Kidney (tissue), 14 donors: Measurements from ENCODE around the gene CRYBG1. TPM values are rescaled to one million over a fixed set of nuclear protein-coding genes. Genes with fewer than 3 reads are reported as not detected.

ENCODE experiments used
- DNase-seq, 5 donors: peaks; one replicate each; pipeline ENCODE4 v3.0.0-alpha.2; 2013 to 2020
- FAIRE-seq: peaks from 2 replicates; lab custom pipeline; 2012; peaks lifted over from hg19 to GRCh38; lab: Jason Lieb, UNC
- H3K27ac ChIP-seq, 2 donors: one replicate each; pipeline ENCODE4 v1.7.0; 2013; ENCODE audit warnings: low read depth in 2 of 2, low read length in 2 of 2, inconsistent platforms in 1 of 2
- H3K27me3 ChIP-seq: one replicate; pipeline ENCODE4 v1.7.1; 2013; ENCODE audit warnings: low read length, inconsistent platforms; ENCODE audit not compliant: control insufficient read depth, insufficient read depth
- H3K36me3 ChIP-seq, 3 donors: one replicate each; pipeline versions ENCODE4 v1.7.0 to v1.7.1; 2013; ENCODE audit warnings: low read length in 3 of 3, control low read depth in 1 of 3, inconsistent platforms in 1 of 3; ENCODE audit not compliant: insufficient read depth in 3 of 3, control insufficient read depth in 2 of 3
- H3K4me1 ChIP-seq, 3 donors: one replicate each; pipeline versions ENCODE4 v1.7.0 to v1.7.1; 2013; ENCODE audit warnings: low read length in 3 of 3, inconsistent platforms in 1 of 3, low read depth in 1 of 3; ENCODE audit not compliant: control insufficient read depth in 2 of 3, insufficient read depth in 2 of 3
- H3K4me3 ChIP-seq, 3 donors: one replicate each; pipeline versions ENCODE4 v1.7.0 to v1.8.1; 2013; ENCODE audit warnings: low read length in 3 of 3, control low read depth in 1 of 3, inconsistent platforms in 1 of 3
- H3K9ac ChIP-seq, 3 donors: one replicate each; pipeline versions ENCODE4 v1.7.0 to v1.7.1; 2013; ENCODE audit warnings: low read length in 3 of 3, control low read depth in 1 of 3, inconsistent platforms in 1 of 3
- H3K9me3 ChIP-seq, 3 donors: one replicate each; pipeline versions ENCODE4 v1.7.0 to v1.7.1; 2013; ENCODE audit warnings: low read length in 3 of 3, control low read depth in 1 of 3, inconsistent platforms in 1 of 3; ENCODE audit not compliant: control insufficient read depth in 2 of 3, insufficient read depth in 1 of 3
- intact Hi-C: fragments of 100-400 bp; cut with DNase I; formaldehyde crosslinking; loops from one replicate; pipeline ENCODE4 v1.11.1; 2022
- polyA plus RNA-seq: library from polyadenylated mRNA; stranded (reverse); fragments of 350-450 nt; fragmentation: Illumina TruSeq; extraction: RNeasy Lipid Tissue Mini Kit (QIAGEN cat#74804); gene quantifications from one replicate; pipeline ENCODE4 v1.2.3, GENCODE V29; 2014; ENCODE audit warnings: low read depth, low replicate concordance; ENCODE audit not compliant: insufficient read depth
- total RNA-seq: library from RNA; stranded (reverse); fragmentation: NEBNext Ultra II Directional; extraction: Animal tissue kit (Norgen Biotek cat#: 25700); gene quantifications from one replicate; pipeline ENCODE4 v1.2.1, GENCODE V29; 2021
- TF ChIP-seq, protein P1 (sequence below): IDR thresholded peaks from 3 replicates; pipeline ENCODE4 v1.5.1; 2012; ENCODE audit warnings: mild to moderate bottlenecking, moderate library complexity, borderline replicate concordance; ENCODE audit not compliant: insufficient read depth; ENCODE audit errors: extremely low read depth
- donor health status: control.
- donor health status: control.
- donor health status: control.
- donor health status: control.
- donor health status: control.
- donor health status: DM: yes; HTN: yes; CAD: no.
- donor health status: Normal renal cell carcinoma (clear cell type).

Gene CRYBG1
- total and polyA plus RNA-seq, 2 donors from 2014 or later: 7.0 to 32.6 TPM

DNA sequence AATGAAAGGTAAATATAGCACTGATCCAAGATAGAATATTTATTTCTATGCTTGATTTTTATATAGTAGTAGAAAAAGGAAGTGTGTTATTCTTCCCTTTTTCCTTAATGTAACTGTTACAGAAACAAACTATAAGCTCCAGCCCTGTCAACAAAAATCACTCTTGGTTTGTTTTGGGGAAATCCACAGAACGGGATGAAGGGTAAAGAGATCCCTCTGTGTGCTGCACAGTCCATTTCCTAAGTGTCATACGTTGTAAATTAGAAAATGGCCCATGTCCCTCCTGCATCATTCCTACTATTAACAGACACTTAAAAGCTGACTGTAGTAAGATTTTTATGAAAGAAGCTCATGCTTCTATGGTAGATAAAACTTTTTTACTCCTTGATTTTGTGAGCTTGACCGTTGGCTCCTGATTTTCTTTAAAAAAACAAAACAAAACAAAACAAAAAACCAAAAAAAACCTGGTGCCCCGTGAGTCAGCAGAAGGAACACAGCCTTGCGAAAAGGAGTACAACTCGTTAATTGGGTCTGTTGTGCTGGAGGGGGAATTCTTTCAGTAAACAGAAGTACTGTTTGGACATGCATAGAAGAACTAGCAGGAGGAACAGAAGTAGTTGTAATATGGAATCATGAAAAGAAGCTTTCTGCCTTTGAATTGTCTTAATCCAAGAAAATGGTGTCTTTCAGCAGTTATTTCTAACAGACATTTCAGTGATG, 201.3 kb downstream of the CRYBG1 start:
- H3K9ac ChIP-seq: no peak overlapping the region
- no peak for FAIRE-seq

DNA sequence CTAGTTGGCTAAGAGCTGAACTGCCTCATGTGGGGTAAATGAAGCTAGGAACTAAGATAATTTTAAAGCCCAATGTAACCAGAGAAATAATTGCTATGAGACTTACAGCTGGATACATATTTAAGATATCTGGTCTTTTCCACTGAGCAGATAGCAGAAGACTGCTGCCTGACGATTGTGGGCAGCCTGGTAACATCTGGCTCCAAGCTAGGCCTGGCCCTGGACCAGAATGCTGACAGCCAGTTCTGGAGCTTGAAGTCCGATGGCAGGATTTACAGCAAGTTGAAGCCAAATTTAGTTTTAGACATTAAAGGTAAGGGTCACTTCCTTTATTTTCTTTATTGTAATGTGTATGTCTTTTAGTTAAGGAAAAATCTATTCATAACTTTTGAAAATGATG, 203.1 kb downstream of the CRYBG1 start:
- Histone ChIP-seq H3K9me3 (no peaks in the 10 kb centered on the region), H3K9ac (no peak overlapping the region), H3K27ac (no peak overlapping the region), H3K4me1 (no peaks in the 10 kb centered on the region), H3K4me3 (no peak overlapping the region), H3K27me3 (no peaks in the 10 kb centered on the region), H3K36me3 (peaks cover 0 to 14% (median 4%) of the 10 kb centered on the region in 3 donors)
- DNase-seq (no peak), FAIRE-seq (no peak)
- intact Hi-C loops: loop anchor here (10.0 kb wide), 1 partner anchor 119 kb away; no protein-coding TSS in a partner anchor
- TF ChIP-seq, protein P1, sequence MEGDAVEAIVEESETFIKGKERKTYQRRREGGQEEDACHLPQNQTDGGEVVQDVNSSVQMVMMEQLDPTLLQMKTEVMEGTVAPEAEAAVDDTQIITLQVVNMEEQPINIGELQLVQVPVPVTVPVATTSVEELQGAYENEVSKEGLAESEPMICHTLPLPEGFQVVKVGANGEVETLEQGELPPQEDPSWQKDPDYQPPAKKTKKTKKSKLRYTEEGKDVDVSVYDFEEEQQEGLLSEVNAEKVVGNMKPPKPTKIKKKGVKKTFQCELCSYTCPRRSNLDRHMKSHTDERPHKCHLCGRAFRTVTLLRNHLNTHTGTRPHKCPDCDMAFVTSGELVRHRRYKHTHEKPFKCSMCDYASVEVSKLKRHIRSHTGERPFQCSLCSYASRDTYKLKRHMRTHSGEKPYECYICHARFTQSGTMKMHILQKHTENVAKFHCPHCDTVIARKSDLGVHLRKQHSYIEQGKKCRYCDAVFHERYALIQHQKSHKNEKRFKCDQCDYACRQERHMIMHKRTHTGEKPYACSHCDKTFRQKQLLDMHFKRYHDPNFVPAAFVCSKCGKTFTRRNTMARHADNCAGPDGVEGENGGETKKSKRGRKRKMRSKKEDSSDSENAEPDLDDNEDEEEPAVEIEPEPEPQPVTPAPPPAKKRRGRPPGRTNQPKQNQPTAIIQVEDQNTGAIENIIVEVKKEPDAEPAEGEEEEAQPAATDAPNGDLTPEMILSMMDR: no peak

More for the DNA sequence above, 201.3 kb downstream of the CRYBG1 start:
- no peak overlapping the region for H3K27ac ChIP-seq
- no peaks in the 10 kb centered on the region for H3K4me1 ChIP-seq
- intact Hi-C loops: loop anchor here (10.0 kb wide), 1 partner anchor 117 kb away; no protein-coding TSS in a partner anchor
- peaks cover 0 to 4% (median 2%) of the 10 kb centered on the region in 3 donors for H3K36me3 ChIP-seq
- no peaks in the 10 kb centered on the region for H3K9me3 ChIP-seq
- no peak overlapping the region for H3K4me3 ChIP-seq
- TF ChIP-seq, protein P1: no peak
- no peaks in the 10 kb centered on the region for H3K27me3 ChIP-seq
- peak in 2 of 5 donors; percentile 17 to 19 for DNase-seq

DNA sequence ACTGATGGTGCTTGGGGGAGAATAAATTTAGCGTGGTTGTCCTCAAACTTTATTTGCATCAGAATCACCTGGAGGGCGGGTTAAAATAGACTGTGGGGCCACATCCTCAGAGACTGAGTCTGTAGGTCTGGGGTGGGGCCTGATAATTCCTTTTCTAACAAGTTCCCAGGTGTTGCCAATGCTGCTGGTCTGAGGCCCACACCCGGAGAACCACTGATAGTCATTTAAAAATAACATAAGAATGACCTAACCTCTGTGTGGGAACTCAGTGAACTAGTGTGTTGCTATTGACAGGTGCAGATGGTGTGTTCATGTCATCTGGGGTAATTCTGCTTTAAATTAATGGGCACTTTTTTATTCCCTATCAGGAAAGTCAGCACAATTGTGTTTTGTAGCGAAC, 204.0 kb downstream of the CRYBG1 start:
- no peak for FAIRE-seq
- no peak for DNase-seq
- Histone ChIP-seq H3K4me3 (no peak overlapping the region), H3K9ac (no peak overlapping the region), H3K27ac (no peak overlapping the region), H3K9me3 (no peaks in the 10 kb centered on the region), H3K27me3 (no peaks in the 10 kb centered on the region), H3K36me3 (peaks cover 0 to 17% (median 6%) of the 10 kb centered on the region in 3 donors), H3K4me1 (no peaks in the 10 kb centered on the region)
- intact Hi-C loops: loop anchor here (10.0 kb wide), 1 partner anchor 120 kb away; no protein-coding TSS in a partner anchor
- TF ChIP-seq, protein P1: no peak
